BE2C (cell line): ENCODE measurements around the gene KCNH1.

ENCODE experiments used
- DNase-seq: peaks from one replicate; pipeline ENCODE4 v3.0.0-alpha.2; 2020
- H3K27me3 ChIP-seq: fragments of 250-450 bp; sonication (Bioruptor Pico); 2 replicates; pipeline ENCODE4 v1.5.1; 2020; ENCODE audit warnings: mild to moderate bottlenecking
- H3K36me3 ChIP-seq: fragments of 250-450 bp; sonication (Bioruptor Pico); 2 replicates; pipeline ENCODE4 v1.5.1; 2020; ENCODE audit warnings: mild to moderate bottlenecking
- H3K4me1 ChIP-seq: fragments of 250-450 bp; sonication (Bioruptor Pico); 2 replicates; pipeline ENCODE4 v1.5.1; 2020
- H3K4me3 ChIP-seq: 2 replicates; pipeline ENCODE4 v1.5.1; 2011; ENCODE audit warnings: low read depth, low read length
- H3K9me3 ChIP-seq: fragments of 250-450 bp; sonication (Bioruptor Pico); 2 replicates; pipeline ENCODE4 v1.5.1; 2020
- TF ChIP-seq, protein P1 (sequence below): IDR thresholded peaks from 2 replicates; pipeline ENCODE4 v1.5.1; 2012; ENCODE audit warnings: mild to moderate bottlenecking, low read depth, low read length

Gene KCNH1

DNA sequence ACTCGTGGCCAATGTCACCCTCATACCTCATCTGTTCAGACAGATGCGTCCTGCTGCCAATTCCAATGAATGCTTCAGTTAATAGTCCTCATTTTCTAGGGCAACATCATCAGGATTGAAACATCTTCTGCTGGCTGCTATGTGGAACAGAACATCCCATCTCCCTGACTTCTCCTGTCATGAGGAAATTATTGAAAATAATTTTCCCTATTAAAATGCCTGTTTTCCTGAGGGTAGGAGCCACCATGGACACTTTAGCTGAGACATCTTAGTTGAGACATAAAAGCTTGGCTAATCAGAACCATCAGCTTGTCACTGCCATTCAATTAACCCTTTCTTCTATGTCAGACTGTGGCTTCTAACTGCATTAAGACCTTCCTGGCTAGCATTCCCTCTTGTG is 409.2 kb downstream of the KCNH1 start:
- TF ChIP-seq, protein P1, sequence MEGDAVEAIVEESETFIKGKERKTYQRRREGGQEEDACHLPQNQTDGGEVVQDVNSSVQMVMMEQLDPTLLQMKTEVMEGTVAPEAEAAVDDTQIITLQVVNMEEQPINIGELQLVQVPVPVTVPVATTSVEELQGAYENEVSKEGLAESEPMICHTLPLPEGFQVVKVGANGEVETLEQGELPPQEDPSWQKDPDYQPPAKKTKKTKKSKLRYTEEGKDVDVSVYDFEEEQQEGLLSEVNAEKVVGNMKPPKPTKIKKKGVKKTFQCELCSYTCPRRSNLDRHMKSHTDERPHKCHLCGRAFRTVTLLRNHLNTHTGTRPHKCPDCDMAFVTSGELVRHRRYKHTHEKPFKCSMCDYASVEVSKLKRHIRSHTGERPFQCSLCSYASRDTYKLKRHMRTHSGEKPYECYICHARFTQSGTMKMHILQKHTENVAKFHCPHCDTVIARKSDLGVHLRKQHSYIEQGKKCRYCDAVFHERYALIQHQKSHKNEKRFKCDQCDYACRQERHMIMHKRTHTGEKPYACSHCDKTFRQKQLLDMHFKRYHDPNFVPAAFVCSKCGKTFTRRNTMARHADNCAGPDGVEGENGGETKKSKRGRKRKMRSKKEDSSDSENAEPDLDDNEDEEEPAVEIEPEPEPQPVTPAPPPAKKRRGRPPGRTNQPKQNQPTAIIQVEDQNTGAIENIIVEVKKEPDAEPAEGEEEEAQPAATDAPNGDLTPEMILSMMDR: no peak
- no peaks in the 10 kb centered on the region for H3K9me3 ChIP-seq
- DNase-seq: no peak

DNA sequence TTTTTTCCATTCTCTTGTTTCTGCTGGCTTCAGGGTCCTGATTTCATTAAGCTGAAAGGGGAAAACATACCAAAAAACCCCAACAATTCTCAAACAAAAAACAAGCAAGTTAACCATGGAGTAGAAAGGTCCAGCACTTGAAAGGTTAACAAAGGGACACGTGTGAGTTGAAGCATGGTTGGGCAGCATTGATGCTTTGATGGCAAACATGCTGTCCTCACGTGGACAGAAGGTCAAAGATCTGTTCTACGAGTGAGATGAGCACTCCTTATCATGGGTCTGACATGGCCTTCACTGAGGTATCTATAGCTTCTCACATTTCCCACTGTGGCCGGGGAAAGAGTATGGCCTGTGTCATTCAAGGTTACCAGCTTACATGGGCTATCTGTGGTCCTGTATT is 410.3 kb downstream of the KCNH1 start:
- TF ChIP-seq, protein P1: no peak
- no peaks in the 10 kb centered on the region for H3K27me3 ChIP-seq
- no peaks in the 10 kb centered on the region for H3K9me3 ChIP-seq
- H3K4me1 ChIP-seq: peaks cover 4% of the 10 kb centered on the region; the same call in 1 of the 2 replicates
- no peak for DNase-seq
- H3K36me3 ChIP-seq: no peaks in the 10 kb centered on the region
- H3K4me3 ChIP-seq: no peak overlapping the region

More for the DNA sequence above, 409.2 kb downstream of the KCNH1 start:
- Histone ChIP-seq H3K4me1 (peaks cover 5% of the 10 kb centered on the region), H3K4me3 (no peak overlapping the region), H3K36me3 (no peaks in the 10 kb centered on the region), H3K27me3 (no peaks in the 10 kb centered on the region)

DNA sequence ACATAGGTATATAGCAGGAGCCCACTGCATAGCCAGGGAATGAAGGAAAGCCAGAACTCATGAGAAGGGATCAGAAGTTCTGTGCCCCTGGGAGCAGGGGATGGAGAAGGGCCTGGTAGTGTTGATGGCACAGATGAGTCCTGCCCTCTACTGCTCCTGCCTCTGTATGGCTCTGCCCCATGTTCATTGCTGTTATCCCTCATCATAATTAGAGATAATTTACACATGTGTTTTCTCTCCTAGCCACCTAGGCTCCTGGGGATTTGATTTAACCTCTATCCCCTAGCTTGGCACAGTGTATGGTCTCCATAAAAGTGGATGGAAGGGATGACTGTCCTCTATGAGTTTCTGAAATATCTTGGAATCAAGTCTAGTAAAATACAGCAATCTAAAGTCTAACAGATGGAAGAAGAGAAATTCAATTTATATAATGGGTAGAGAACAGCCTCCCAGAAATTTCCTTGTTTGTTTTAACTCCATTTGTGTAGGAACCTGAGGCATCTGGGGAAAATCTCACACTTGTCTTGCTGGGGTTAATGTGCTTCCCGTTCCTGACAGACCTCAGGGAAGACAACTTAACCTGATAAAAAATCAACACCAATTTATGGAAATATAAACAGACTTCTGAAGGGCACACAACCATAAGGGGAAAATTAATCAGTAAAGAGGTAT is 411.4 kb downstream of the KCNH1 start:
- no peaks in the 10 kb centered on the region for H3K9me3 ChIP-seq
- H3K4me1 ChIP-seq: no peaks in the 10 kb centered on the region
- no peak overlapping the region for H3K4me3 ChIP-seq
- TF ChIP-seq, protein P1: no peak
- H3K36me3 ChIP-seq: no peaks in the 10 kb centered on the region
- DNase-seq: no peak
- H3K27me3 ChIP-seq: no peaks in the 10 kb centered on the region

DNA sequence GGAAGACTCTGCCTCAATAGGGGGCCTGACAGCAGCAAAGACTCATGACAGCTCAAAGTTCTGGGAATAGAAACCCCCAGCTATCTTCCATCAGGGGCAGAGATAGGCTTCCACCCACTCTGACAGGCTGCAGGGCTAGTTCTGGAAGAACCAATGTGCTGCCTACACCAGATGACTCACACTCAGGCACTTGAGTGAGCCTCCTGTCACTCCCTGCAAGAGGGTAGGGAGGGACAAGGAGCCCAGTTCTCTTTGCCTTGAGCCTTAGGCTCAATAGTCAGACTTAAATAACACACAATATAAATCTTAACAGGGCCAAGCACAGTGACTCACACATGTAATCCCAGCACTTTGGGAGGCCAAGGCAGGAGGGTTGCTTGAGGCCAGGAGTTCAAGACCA is 418.9 kb downstream of the KCNH1 start:
- H3K9me3 ChIP-seq: no peaks in the 10 kb centered on the region
- H3K27me3 ChIP-seq: no peaks in the 10 kb centered on the region
- no peaks in the 10 kb centered on the region for H3K4me1 ChIP-seq
- no peak for DNase-seq
- TF ChIP-seq, protein P1: no peak
- H3K36me3 ChIP-seq: no peaks in the 10 kb centered on the region
- no peak overlapping the region for H3K4me3 ChIP-seq

DNA sequence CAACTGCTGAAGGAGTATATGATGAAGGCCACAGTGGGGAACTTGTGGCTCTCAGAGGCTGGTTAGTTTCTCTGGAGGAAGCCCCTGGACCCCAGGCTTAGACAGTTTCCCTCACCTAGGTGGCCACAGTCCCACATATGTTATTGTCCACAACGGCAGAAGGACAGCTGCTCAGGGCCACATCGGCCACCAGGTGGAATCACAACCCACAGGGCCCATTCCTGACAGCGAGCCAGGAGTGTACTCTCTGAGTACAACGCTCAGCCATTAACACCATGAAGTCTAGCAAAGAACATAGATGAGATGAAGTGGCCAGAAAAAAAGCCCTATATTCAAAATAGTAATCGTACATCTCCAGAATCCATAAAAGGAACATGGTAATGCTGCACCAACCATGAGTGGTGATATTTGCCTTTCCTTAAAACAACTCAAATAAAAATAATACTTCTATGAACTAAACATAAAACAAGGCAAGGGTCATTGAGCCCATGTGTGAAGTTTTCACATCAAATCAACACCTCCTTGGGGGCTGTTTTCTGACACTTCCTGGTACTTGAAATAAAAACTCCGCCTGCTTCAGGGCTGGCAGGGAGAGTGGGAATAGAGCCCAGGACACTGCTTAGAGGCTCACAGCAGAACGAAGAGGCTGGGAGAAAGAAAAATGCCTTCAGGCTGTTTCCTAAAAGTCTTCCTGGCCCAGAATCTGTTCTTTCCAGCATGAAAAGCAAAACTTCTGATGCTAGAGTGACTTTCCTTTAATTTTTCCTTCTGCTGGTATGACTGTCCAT is 421.9 kb downstream of the KCNH1 start:
- Histone ChIP-seq H3K27me3 (no peaks in the 10 kb centered on the region), H3K36me3 (no peaks in the 10 kb centered on the region), H3K4me3 (no peak overlapping the region), H3K4me1 (no peaks in the 10 kb centered on the region), H3K9me3 (no peaks in the 10 kb centered on the region)
- no peak for DNase-seq
- TF ChIP-seq, protein P1: peak; percentile 44

DNA sequence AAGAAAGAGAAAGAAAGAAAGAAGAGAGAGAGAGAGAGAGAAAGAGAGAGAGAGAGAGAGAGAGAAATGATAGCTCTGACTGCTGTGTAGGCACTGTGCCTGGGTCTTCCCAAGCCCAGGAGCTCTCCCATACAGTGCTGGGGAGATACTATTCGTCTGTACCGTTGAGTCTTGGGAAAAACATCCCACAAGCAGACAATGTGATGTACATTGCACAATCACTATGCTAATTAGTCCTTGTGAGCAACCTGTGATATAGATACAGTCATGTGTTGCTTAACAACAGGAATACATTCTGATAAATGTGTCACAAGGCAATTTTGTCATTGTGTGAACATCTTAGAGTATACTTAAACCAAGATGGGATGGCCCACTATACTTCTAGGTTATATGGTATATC is 424.2 kb downstream of the KCNH1 start:
- Histone ChIP-seq H3K4me3 (no peak overlapping the region), H3K9me3 (no peaks in the 10 kb centered on the region), H3K27me3 (no peaks in the 10 kb centered on the region), H3K36me3 (no peaks in the 10 kb centered on the region), H3K4me1 (no peaks in the 10 kb centered on the region)
- TF ChIP-seq, protein P1: no peak
- DNase-seq: no peak
